ENCODE data around the gene NCBP1. TPM values are rescaled to one million over a fixed set of nuclear protein-coding genes. Genes with fewer than 3 reads are reported as not detected.

The NCBP1 gene
- total RNA-seq, 1 donor from 2014 or later = 23.9 TPM

DNA sequence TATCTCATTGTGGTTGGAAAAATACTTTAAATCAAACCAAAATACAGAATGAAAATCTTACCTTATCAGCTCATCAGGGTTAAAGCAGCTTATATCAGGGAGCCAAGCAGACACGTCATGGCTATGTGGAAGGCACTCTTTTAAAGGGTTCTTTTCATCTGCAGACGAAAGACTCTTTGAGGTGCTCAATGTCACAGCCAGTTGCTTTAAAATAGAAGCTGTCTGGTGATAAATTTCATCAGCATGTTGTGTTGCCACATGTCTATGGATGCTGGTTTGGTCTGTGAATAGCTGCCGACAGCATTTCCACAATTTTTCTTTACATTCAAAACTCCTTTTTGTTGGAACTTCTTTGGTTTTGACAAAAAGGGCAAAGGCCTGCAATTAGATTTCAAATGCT, 8.0 kb upstream of the NCBP1 start:
- DNase-seq (ENCODE audit: low spot score) = no peak

DNA sequence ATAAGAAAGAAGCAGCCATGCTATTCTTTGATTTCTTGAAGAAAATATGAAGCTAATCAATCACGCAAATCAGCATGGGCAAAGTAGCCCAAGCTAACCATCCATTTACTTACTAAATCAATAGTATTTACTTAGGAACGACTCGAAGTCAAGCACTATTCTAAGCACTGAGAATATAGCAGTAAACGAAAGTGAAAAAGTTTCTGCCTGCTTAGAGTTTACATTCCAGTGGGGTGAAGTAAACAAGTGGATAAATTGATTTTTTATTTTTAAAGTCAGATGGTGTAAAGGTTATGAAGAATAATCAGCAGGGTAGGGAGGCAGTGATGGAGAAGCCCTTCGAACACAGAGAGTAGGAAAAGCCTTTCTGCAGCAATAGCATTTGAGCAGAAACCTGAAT, 6.0 kb upstream of the NCBP1 start:
- DNase-seq (ENCODE audit: low spot score) = no peak

DNA sequence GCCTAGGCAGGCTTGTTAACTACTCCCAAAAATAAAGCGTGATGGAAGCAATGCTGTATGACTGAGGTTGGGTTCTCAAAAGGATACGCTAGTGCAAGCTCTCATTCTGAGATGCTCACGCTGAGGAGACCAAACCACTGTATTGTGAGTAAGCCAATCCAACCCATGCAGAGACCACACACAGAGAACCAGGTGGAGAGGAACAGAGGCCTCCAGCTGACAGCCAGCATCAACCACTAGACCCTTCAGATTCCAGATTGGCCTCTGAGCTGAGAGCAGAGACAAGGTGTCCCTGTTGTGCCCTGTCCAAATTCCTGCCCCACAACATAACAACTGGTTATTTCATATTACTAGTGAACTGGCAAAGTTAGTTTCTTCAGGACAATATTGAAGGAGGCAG, 5.0 kb upstream of the NCBP1 start:
- no peak for DNase-seq (ENCODE audit: low spot score)

DNA sequence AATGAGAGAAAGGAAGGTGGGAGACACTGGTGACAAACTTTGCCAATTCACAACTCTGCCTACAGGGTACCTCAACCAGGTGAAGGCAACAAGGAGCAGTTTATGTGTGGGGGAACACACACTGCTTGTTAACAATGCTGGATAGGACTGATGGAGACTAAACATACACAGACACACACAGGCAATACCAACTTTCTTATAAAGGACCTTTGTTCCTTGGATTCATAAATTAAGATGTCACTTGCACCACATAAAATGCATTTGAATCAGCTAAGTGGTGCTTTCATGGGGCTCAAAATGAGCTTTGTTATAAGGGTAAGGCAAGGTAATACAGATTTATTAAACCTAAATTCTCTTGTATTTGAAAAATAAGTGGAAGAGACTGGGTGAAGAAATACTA, 4.5 kb upstream of the NCBP1 start:
- no peak for DNase-seq (ENCODE audit: low spot score)

DNA sequence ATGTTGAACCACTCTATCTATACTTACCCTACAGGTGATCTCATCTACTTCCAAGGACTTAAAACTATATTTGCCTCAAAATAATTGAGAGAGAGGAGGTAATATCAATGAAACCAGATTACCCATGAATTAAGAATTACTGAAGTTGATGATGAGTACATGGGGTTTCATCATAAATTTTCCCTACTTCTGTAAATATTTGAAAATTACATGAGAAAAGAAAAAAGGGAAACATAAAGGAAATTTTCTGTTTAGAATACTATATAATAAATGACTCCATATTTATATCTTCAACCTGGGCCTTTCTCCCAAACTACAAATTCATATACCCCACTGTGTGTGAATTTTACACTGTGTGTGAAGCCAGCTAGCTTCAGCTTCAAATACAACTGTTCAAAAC, 3.0 kb upstream of the NCBP1 start:
- DNase-seq (ENCODE audit: low spot score) = no peak

DNA sequence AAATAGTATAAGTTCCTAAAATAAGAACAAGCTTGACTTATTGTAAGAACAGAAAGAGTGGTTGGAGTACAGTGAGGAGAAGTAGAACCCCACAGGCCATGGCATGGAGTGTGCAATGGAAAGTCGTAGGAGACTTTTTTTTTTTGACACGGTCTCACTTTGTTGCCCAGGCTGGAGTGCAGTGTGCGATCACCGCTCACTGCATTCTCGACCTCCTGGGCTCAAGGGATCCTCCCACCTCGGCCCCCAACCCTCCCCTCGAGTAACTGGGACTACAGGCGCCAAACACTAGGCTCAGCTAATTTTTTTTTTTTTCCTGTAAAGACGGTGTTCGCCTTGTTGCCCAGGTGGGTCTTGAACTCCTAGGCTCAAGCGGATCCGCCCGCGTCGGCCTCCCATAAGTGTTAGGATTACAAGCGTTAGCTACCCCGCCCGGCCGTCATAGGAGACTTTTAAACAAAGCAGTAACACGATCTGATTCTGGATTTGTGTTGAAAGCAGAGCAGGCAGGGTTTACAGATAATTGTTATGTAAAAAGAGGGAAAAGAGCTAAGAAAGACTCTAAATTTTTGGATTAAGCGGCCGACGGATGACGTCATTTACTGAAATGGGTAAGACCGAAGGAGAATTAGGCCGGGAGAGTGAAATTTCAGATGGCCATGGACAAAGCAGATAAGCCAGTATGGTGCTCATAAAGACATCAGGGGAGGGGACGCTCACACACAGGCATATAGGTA, 1.2 kb upstream of the NCBP1 start:
- peak; percentile 46 for DNase-seq (ENCODE audit: low spot score)

DNA sequence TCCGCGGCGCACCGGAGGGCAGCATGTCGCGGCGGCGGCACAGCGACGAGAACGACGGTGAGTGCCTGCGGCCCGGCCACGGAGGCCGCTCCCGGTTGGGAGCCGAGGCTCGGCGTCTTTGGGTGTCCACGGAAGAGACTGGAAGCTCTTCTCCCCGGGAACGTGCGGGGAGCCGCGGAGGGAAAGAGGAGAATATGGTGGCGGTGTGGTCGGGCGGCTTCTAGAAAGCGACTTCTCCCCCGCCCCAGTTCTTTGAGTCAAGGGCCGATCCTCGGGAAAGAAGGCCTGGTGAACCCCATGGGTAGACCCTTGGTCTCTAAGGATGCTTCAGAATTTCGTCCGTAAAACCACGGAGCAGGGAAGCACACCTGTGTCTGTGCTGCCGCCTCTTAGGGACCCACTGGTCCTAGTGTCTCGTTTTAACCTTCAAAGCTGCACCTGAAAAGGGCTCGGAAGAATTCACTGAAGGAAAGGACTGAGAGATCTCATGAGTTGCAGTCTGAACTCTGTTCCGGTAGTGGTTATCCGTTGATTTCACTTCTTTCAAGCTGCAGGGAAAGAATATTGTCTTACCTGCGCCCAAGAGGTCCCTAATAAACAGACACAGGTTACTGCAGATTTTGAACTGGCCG, 354 bp downstream of the NCBP1 start:
- DNase-seq (ENCODE audit: low spot score) = no peak

DNA sequence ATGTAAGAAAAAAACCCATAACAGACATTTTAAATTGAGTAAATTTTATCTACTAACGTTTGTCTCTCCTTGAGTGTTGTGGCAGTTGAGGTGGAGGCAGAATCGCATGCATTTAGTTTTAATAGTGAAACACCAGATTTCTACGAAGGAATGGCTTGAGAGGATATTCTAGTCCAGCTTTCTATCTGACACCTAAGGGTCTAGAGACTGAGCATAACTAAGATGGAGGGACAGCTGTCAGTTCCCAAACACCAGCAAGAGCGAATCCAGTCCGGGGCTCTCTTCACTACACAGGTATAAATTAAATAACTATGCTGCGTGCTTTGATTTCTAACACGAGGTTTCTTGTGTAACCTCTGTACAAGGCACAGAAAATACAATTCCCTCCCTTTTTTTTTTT, 1.4 kb downstream of the NCBP1 start:
- no peak for DNase-seq (ENCODE audit: low spot score)

DNA sequence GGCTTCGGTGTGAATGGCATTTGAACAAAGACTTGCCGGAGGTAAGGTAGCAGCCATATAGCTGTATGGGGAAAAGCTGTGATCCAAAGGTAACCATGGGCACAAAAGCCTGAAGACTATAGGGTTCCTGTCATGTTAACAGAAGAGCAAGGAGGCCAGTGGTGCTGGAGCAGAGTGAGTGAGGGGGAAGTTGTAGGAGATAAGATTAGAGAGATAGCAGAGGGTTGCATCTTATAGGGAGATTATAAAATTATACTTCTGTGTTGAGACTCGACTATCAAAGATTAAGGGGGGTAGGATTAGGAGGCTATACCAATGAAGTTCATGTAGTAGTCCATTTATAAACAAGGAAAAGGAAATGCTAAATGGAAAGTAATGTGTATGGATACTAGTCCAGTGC, 3.3 kb downstream of the NCBP1 start:
- no peak for DNase-seq (ENCODE audit: low spot score)

DNA sequence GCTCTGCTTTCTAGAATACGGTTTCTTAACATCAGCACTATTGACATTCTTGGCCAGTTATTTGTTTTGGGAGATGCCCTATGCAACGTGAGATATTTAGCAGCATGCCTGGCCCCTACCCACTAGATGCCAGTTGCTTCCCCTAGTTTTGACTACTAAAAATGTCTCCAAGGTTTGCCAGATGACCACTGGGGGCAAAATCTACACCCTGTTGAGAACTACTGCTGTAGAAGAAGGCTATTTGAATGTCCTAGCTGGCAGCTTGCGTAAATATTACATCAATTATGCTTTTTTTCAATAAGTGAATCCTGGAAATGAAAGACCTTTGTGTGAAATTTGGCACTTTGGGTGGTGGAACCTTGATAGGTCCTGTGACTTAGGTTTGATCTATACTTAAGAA, 5.0 kb downstream of the NCBP1 start:
- no peak for DNase-seq (ENCODE audit: low spot score)

DNA sequence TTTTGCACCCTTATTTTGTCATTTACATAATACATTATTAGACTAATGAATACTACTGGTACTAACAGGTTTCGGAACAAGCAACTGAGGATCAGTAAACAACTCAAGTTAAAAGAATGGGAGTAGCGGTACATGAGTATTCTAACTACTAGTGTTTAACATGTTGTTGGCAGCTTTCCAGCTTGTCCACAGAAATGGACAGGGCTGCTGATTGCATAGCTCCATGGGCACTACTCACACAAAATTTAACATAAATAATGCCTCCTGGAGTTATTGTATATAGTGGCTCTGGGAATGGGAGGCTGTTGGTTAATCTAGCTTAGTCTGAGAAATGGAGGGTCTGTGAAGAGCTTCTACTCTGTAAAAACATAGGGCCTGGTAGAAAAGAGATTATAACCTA, 6.7 kb downstream of the NCBP1 start:
- DNase-seq (ENCODE audit: low spot score) = no peak

DNA sequence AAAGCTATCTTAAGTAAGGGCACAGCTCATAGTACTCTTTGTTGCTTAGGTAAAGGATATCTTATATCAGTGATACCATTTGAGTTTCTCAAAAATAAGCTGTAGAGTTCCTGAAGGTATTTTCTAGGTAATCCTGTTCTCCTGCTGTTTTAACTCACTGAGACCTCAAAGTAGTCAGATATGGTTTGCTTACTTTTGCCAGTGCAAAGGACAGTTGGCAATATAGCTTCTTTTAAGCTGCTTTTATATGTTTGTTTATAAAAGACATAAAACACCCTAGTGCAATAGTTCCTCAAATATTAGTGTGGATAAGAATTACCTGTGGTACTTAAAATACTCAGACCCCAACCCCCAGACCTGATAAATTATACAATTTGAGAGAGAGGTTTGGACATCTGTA, 12.1 kb downstream of the NCBP1 start:
- no peak for DNase-seq (ENCODE audit: low spot score)

DNA sequence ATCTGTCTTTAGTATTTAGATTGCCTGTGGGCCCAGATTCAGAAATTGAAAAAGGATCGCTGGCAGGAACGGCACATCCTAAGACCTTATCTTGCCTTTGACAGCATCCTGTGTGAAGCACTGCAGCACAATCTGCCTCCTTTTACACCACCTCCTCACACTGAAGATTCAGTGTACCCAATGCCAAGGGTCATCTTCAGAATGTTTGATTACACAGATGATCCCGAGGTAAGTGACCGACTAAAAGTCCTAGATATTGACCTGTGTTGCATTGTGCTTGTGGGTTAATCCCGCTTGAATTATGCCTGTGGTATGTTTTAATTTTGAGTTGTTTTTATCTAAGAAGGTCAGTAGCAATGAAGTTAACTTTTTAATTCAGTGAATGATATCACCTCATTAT, 14.4 kb downstream of the NCBP1 start:
- DNase-seq (ENCODE audit: low spot score) = no peak

DNA sequence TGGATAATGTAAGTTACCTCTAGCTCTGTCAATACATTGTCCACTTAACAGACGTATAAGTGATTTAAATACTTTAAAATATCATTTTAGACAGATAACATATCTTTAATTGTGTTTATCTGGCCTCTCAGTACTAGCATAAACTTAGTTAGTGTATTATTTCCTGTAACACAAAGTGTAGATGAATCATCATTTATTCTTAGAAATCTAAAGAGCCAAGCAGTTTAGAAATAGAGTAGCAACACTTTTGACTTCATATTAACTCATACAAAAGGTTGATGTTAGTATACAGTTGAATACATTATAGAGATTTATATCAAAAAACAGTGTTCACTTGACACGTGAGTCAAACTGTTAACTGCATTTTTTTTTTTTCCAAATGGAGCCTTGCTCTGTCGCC, 18.0 kb downstream of the NCBP1 start:
- no peak for DNase-seq (ENCODE audit: low spot score)

DNA sequence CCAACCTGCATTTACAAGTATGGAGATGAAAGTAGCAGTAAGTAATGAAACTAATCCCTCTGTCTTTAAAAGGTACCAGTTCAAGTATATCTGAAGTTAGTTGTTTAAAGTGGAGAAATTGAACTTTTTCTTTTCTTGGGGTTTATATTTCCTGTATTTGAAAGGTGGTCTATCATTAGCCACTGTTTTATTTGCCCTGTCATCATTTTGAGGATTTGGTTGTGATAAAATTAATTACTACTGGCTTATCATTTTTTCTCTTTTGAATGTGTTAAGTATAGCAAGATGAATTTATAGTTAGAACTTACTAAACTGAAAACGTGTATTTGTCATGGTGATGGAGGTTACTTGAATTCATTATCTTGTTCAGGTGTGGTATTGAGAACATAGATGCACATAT, 25.1 kb downstream of the NCBP1 start:
- DNase-seq (ENCODE audit: low spot score) = no peak

DNA sequence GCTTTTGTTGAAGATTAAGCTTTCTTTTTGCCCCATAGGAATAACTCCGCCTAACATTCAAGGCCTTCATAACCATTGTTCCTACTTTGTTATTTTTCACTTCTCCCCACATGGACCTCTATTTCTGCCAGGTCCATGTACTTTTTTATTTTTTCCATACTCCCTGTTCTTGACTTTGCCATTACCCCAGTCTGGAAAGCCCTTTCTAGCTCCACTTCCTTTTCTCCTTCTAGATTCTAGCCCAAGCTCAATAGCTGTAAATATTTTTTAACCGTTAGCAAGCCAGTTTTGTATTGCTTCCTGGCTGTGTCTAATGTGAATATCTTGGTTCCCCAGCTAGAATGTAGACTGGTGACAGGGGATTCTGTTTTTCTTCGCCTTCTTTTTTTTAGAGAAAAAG, 26.1 kb downstream of the NCBP1 start:
- no peak for DNase-seq (ENCODE audit: low spot score)

DNA sequence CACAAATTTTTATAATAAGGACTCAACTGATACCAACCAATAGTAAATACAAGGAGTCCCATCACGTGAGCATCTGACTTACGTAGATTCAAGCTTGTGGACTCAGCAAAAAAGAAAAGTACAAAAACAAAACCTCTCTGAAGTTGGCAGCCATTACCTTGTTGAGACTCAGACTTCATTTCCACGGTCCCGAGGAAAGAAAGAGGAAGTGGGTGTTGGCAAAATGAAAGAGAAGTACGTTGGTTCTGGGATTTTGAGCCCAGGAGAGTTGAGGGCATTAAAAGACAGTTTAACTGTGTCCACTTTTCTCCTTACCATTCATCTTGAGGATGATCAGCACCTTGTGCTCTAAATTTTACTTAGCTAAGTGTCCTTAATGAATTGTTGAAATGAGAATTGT, 26.7 kb downstream of the NCBP1 start:
- no peak for DNase-seq (ENCODE audit: low spot score)

DNA sequence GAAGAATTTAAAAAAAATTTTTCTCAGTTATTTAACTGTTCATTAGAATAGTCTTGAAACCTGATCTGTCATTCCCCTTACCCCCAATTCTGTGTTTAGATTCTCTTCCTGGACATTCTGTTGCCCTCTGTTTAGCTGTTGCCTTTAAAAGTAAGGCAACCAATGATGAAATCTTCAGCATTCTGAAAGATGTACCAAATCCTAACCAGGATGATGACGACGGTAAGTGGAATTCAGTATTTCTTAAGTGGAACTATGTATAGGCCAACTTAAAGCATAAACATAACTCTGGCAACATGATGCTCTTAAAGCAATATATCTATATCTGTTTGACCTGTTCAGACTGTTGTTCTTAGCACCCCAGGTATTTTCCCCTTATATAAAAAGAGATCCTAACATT, 27.2 kb downstream of the NCBP1 start:
- DNase-seq (ENCODE audit: low spot score) = no peak

DNA sequence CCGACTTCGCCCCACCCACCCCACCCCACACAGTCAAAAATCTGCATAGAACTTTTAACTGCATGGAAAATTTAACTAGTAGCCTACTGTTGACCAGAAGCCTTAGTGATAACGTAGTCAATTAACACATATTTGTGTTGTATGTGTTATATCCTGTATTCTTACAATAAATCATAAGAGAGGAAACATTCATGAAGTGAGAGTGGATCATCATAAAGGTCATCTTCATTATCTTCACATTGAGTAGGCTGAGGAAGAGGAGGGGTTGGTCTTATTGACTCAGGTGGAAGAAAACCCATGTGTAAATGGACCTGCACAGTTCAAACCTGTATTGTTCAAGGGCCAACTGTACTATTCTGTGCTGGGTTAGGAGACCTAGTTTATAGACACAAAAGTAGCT, 32.1 kb downstream of the NCBP1 start:
- DNase-seq (ENCODE audit: low spot score) = no peak

DNA sequence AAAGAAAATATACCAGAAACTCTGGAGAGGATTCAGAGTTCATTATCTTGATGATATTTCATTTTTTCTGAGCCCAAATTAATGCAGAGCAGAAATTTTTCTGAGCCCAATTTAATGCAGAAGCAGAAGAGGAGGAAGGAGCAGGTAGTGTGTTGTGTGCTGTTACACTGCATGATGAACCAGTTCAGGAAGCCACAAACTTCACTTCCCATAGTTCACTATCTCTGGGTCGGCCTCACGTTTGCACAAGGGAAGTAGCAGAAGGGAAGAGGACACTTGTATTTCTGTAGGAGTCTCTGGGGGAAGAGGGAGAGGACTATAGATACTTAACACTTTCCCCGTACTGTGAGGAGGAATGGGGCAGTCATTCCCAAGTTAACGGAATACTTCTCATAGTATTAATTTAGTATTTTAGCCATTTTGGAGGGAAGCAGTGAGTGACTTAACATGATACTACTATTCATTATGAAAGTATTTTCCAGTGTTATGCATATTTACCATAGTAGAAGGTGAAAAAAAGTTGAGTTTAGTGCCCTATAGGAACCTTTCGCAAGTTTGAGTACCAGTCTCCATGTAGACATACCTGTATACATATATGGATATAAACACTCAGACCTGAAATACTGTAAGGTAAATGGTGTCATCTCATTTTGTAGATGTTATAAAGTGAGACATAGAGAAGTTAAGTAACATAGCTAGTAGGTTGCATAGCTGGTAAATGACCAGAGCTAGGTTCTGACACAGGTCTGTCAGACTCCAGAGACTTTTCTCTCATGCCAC, 33.5 kb downstream of the NCBP1 start:
- no peak for DNase-seq (ENCODE audit: low spot score)

DNA sequence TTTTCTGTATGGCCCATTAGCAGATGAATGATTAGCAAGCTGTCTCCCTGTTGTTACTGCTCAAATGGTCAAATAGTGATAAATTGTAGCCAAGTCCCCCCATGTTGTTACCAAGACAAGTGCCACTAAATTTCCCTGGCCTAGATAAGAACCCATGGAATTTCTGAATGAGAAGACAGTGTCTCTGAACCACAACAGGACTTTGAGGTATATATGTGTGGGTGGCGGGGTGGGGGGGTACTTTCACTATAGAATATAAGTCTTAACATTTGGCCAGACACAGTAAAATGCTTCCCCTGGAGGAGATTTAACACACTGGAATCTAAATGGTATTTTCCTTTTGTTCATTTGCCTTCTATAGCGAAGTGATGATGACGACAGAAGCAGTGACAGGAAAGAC, 34.9 kb downstream of the NCBP1 start:
- no peak for DNase-seq (ENCODE audit: low spot score)

DNA sequence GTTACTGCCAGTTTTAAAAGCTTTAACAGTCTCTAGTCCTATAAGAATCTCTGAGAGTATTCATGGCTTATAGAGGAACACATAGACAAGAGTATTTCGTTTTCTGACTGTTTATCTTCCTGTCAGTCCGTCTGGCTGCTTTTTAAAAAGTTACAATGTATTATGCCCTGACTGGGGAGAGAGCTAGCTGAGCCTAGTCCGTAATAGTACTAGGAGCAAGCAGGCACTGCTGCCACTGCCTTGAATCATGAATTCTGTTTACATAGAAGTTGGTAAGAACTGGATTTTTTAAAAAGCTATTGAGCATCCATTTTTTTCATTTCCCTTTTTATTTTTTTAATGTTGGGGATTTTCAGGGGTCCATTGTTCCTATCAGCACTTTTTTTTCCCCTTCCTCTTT, 37.0 kb downstream of the NCBP1 start:
- DNase-seq (ENCODE audit: low spot score) = no peak

DNA sequence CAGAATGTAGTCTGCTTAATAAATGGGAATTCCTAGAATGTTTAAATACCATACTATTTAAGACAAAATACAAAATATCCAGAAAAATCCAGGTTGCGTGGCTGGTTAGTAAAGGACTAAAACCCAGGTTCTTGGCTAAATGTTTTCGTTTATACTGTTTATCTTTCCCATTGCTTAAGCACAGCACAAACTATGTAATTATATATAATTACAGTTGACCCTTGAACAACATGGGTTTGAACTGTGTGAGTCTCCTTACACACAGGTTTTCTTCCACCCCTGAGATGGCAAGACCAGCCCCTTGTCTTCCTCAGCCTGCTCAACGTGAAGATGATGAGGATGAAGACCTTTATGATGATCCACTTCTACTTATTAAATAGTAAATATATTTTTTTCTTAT, 38.8 kb downstream of the NCBP1 start:
- DNase-seq (ENCODE audit: low spot score) = no peak

All from mucosa of gallbladder (tissue), 1 donor.